Small intestine (tissue), 7 donors: ENCODE measurements around the gene CXCR5. TPM values are rescaled to one million over a fixed set of nuclear protein-coding genes. Genes with fewer than 3 reads are reported as not detected.

Experiments
- DNase-seq, 2 donors: peaks; one replicate each; pipeline versions ENCODE4 v3.0.0 to v3.0.0-alpha.2; 2013
- FAIRE-seq: peaks from 2 replicates; lab custom pipeline; 2012; peaks lifted over from hg19 to GRCh38; lab: Jason Lieb, UNC
- H3K27ac ChIP-seq, 3 donors: one replicate each; pipeline ENCODE4 v1.5.1; 2013; ENCODE audit warnings: low read length in 2 of 3, mild to moderate bottlenecking in 2 of 3, control low read depth in 1 of 3, inconsistent platforms in 1 of 3, low read depth in 1 of 3, moderate library complexity in 1 of 3
- H3K27me3 ChIP-seq, 3 donors: one replicate each; pipeline ENCODE4 v1.6.1; 2013; ENCODE audit warnings: low read length in 3 of 3, inconsistent platforms in 1 of 3; ENCODE audit not compliant: control insufficient read depth in 3 of 3, insufficient read depth in 3 of 3
- H3K36me3 ChIP-seq, 3 donors: one replicate each; pipeline ENCODE4 v1.6.1; 2013; ENCODE audit warnings: low read length in 3 of 3, inconsistent platforms in 1 of 3, low read depth in 1 of 3, mild to moderate bottlenecking in 1 of 3, moderate library complexity in 1 of 3; ENCODE audit not compliant: control insufficient read depth in 3 of 3, insufficient read depth in 2 of 3
- H3K4me1 ChIP-seq, 3 donors: one replicate each; pipeline ENCODE4 v1.6.1; 2013; ENCODE audit warnings: low read length in 2 of 3, inconsistent platforms in 1 of 3, low read depth in 1 of 3, mild to moderate bottlenecking in 1 of 3, moderate library complexity in 1 of 3; ENCODE audit not compliant: control insufficient read depth in 3 of 3, insufficient read depth in 2 of 3
- H3K4me3 ChIP-seq, 3 donors: one replicate each; pipeline ENCODE4 v1.5.1; 2013; ENCODE audit warnings: low read length in 3 of 3, control low read depth in 1 of 3, inconsistent platforms in 1 of 3, low read depth in 1 of 3, mild to moderate bottlenecking in 1 of 3, moderate library complexity in 1 of 3
- H3K9me3 ChIP-seq, 2 donors: one replicate each; pipeline ENCODE4 v1.6.1; 2013; ENCODE audit warnings: low read depth in 1 of 2, low read length in 1 of 2; ENCODE audit not compliant: control insufficient read depth in 2 of 2, insufficient read depth in 1 of 2
- WGBS, 3 donors: extraction: QIAGEN DNeasy Blood & Tissue Kit; methylation state at CpG; one replicate each; pipeline ENCODE4 v1.1.7; 2013; 5-methylcytosine and 5-hydroxymethylcytosine counted together
- polyA plus RNA-seq, 4 donors: library from polyadenylated mRNA; stranded (reverse) in 3 of 4; unstranded in 1 of 4; fragments of 200-250 nt in 3 of 4; fragments of 120-200 nt in 1 of 4; gene quantifications; one replicate each; pipeline versions ENCODE4 v1.2.1 to v1.2.3, GENCODE V29; 2013
- donor health status: healthy with polysubstance abuse.
- donor health status: control.
- donor health status: control.
- donor health status: Bipolar disorder and iron deficiency.
- donor health status: healthy.

CXCR5 gene
- polyA plus RNA-seq, 4 donors = 0.15 to 0.61 (median 0.38) TPM

GRCh38 chr11:118882491-118882890 is 1.2 kb upstream of the CXCR5 start:
- Histone ChIP-seq H3K4me3 (no peak overlapping the region), H3K36me3 (no peaks in the 10 kb centered on the region), H3K27ac (no peak overlapping the region), H3K27me3 (no peaks in the 10 kb centered on the region), H3K9me3 (no peaks in the 10 kb centered on the region), H3K4me1 (peaks cover 0 to 11% (median 0%) of the 10 kb centered on the region in 3 donors)
- no peak for FAIRE-seq
- DNase-seq = no peak
- 55 to 78% (median 77%) methylated on average over 5 of the region's 5 CpGs for WGBS, 3 donors

- no peak for FAIRE-seq
- Histone ChIP-seq H3K4me1 (peaks cover 0 to 16% (median 0%) of the 10 kb centered on the region in 3 donors), H3K27me3 (no peaks in the 10 kb centered on the region), H3K27ac (no peak overlapping the region), H3K36me3 (no peaks in the 10 kb centered on the region), H3K4me3 (no peak overlapping the region), H3K9me3 (no peaks in the 10 kb centered on the region)
- DNase-seq = no peak
- WGBS, 3 donors = 60 to 71% (median 63%) methylated on average over 1 of the region's 1 CpG
These were observed 706 bp upstream of the CXCR5 start for GRCh38 chr11:118883004-118883367.

DNA sequence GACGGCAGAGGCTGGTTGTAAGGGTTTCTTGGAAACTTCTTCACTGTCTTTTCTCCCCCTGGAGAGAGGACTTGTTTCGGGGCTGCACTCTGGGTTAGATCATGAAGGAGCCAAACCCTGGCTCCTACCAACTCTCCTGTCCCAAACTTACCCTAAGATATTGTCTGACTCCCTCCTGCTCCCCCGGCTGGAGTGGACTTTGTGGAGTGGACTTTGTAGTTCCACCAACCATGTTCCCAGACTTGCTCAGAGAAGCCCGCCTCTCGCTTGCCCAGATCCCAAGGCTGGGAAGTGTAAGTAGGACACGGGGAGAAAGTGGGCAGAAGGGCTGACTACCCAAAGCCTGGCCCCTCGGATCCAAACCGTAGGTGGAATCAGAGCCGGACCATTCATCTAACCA is 1.2 kb downstream of the CXCR5 start:
- 84 to 89% (median 87%) methylated on average over 9 of the region's 9 CpGs for whole genome bisulfite sequencing, 3 donors
- H3K27ac ChIP-seq = no peak overlapping the region
- H3K27me3 ChIP-seq = no peaks in the 10 kb centered on the region
- H3K36me3 ChIP-seq = no peaks in the 10 kb centered on the region
- DNase-seq = no peak
- H3K9me3 ChIP-seq = no peaks in the 10 kb centered on the region
- H3K4me3 ChIP-seq = no peak overlapping the region
- FAIRE-seq = no peak
- H3K4me1 ChIP-seq = peaks cover 0 to 24% (median 0%) of the 10 kb centered on the region in 3 donors

DNA sequence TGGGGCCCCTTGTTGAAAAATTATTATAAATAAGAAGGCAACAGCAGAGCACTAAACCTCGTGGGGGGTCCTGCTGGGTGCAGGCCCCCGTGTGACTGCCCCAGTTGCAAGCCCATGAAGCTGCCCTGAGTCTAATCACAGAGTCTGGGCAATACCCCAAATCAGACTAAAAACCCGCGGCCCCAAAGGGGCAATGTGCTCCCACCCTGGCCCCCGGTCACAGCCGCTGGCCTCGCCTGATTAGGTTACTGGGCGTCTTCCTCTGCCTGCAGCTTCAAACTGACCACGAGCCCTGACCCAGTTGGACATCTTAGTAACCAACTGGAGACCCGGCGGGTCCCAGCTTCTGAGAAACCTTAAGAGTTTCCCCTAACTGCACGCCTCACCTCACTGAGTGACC is 1.6 kb downstream of the CXCR5 start:
- H3K27ac ChIP-seq = no peak overlapping the region

GRCh38 chr11:118885831-118886565 is 2.3 kb downstream of the CXCR5 start:
- FAIRE-seq = no peak
- H3K36me3 ChIP-seq = no peaks in the 10 kb centered on the region
- whole genome bisulfite sequencing, 3 donors = 74 to 80% (median 76%) methylated on average over 12 of the region's 12 CpGs
- H3K9me3 ChIP-seq = no peaks in the 10 kb centered on the region
- H3K4me3 ChIP-seq = no peak overlapping the region
- no peak overlapping the region for H3K27ac ChIP-seq
- peaks cover 0 to 24% (median 0%) of the 10 kb centered on the region in 3 donors for H3K4me1 ChIP-seq
- no peak for DNase-seq
- no peaks in the 10 kb centered on the region for H3K27me3 ChIP-seq

More for the DNA sequence above, 1.6 kb downstream of the CXCR5 start:
- H3K27me3 ChIP-seq = no peaks in the 10 kb centered on the region
- peaks cover 0 to 24% (median 0%) of the 10 kb centered on the region in 3 donors for H3K4me1 ChIP-seq
- DNase-seq (no peak), FAIRE-seq (no peak)
- no peaks in the 10 kb centered on the region for H3K36me3 ChIP-seq
- no peak overlapping the region for H3K4me3 ChIP-seq
- 86 to 93% (median 87%) methylated on average over 12 of the region's 12 CpGs for WGBS, 3 donors
- H3K9me3 ChIP-seq = no peaks in the 10 kb centered on the region

GRCh38 chr11:118886681-118887111 is 3.0 kb downstream of the CXCR5 start:
- no peaks in the 10 kb centered on the region for H3K27me3 ChIP-seq
- no peak overlapping the region for H3K27ac ChIP-seq
- 74 to 84% (median 83%) methylated on average over 8 of the region's 8 CpGs for WGBS, 3 donors
- H3K9me3 ChIP-seq = no peaks in the 10 kb centered on the region
- no peak overlapping the region for H3K4me3 ChIP-seq
- no peak for DNase-seq
- no peak for FAIRE-seq
- no peaks in the 10 kb centered on the region for H3K36me3 ChIP-seq
- peaks cover 0 to 24% (median 0%) of the 10 kb centered on the region in 3 donors for H3K4me1 ChIP-seq

DNA sequence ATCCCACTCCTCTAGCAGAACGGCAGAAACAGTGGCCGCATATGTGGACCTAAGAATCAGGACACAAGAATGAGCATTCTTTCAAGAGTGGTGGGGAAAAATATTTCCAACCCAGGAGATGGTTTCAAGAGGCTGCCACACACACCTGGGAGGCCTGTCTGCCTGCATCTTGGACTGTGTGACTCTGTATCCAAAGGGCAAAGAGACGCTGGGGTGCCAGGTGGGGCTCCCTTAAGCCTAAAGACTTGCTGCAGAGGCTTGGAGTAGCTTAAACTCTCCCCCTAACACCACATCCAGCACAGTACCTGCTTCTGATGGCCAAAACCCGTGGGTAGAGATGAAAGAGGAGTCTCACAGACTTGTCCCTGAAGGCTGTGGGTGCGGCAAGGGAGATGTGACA is 3.5 kb downstream of the CXCR5 start:
- H3K4me1 ChIP-seq = peaks cover 0 to 24% (median 0%) of the 10 kb centered on the region in 3 donors
- H3K36me3 ChIP-seq = no peaks in the 10 kb centered on the region
- peaks cover 0 to 2% (median 0%) of the 10 kb centered on the region in 3 donors for H3K27me3 ChIP-seq
- 52 to 62% (median 60%) methylated on average over 5 of the region's 5 CpGs for WGBS, 3 donors
- H3K9me3 ChIP-seq = no peaks in the 10 kb centered on the region
- FAIRE-seq = no peak
- peak; percentile 31 to 42 for DNase-seq
- H3K27ac ChIP-seq = peak overlapping the region in 2 of 3 donors; percentile 31 to 32
- no peak overlapping the region for H3K4me3 ChIP-seq

DNA sequence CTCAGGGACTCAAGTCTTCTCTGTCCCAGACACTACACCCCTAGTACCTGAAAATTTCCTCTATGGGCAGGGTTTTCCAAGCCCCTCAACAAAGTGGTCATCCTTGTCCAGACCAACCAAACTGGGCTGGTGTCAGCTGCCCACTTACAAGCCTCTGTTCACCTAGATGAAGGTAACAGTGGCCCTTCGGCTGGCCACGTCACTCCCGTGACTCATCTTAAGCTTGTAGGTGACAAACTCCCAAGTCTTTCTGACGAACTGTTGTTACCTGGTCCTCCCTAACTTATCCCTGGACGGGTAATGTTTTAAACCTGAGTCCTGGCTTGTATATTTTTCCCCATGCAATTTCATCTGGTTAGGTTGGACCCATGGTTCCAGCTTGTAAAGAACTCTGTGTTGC is 4.7 kb downstream of the CXCR5 start:
- 89 to 93% (median 93%) methylated on average over 5 of the region's 5 CpGs for WGBS, 3 donors

More for the DNA sequence above, 4.7 kb downstream of the CXCR5 start:
- Histone ChIP-seq H3K27me3 (peaks cover 0 to 2% (median 0%) of the 10 kb centered on the region in 3 donors), H3K27ac (peak overlapping the region in 1 of 3 donors; percentile 31), H3K4me1 (peaks cover 0 to 24% (median 0%) of the 10 kb centered on the region in 3 donors), H3K4me3 (no peak overlapping the region), H3K36me3 (no peaks in the 10 kb centered on the region), H3K9me3 (no peaks in the 10 kb centered on the region)
- FAIRE-seq (no peak), DNase-seq (no peak)
